Kidney (tissue), 14 donors: ENCODE results near the gene HECA. TPM values are rescaled to one million over a fixed set of nuclear protein-coding genes. Genes with fewer than 3 reads are reported as not detected.
"Not testable (repeated sequence)": the region's sequence is repeated elsewhere in the genome, so short reads cannot be mapped to it uniquely, and the experiment has no call there.

ENCODE experiments used
- DNase-seq, 5 donors: peaks; one replicate each; pipeline ENCODE4 v3.0.0-alpha.2; 2013 to 2020
- FAIRE-seq: peaks from 2 replicates; lab custom pipeline; 2012; peaks lifted over from hg19 to GRCh38; lab: Jason Lieb, UNC
- H3K27ac ChIP-seq, 2 donors: one replicate each; pipeline ENCODE4 v1.7.0; 2013; ENCODE audit warnings: low read depth in 2 of 2, low read length in 2 of 2, inconsistent platforms in 1 of 2
- H3K27me3 ChIP-seq: one replicate; pipeline ENCODE4 v1.7.1; 2013; ENCODE audit warnings: low read length, inconsistent platforms; ENCODE audit not compliant: control insufficient read depth, insufficient read depth
- H3K36me3 ChIP-seq, 3 donors: one replicate each; pipeline versions ENCODE4 v1.7.0 to v1.7.1; 2013; ENCODE audit warnings: low read length in 3 of 3, control low read depth in 1 of 3, inconsistent platforms in 1 of 3; ENCODE audit not compliant: insufficient read depth in 3 of 3, control insufficient read depth in 2 of 3
- H3K4me1 ChIP-seq, 3 donors: one replicate each; pipeline versions ENCODE4 v1.7.0 to v1.7.1; 2013; ENCODE audit warnings: low read length in 3 of 3, inconsistent platforms in 1 of 3, low read depth in 1 of 3; ENCODE audit not compliant: control insufficient read depth in 2 of 3, insufficient read depth in 2 of 3
- H3K4me3 ChIP-seq, 3 donors: one replicate each; pipeline versions ENCODE4 v1.7.0 to v1.8.1; 2013; ENCODE audit warnings: low read length in 3 of 3, control low read depth in 1 of 3, inconsistent platforms in 1 of 3
- H3K9ac ChIP-seq, 3 donors: one replicate each; pipeline versions ENCODE4 v1.7.0 to v1.7.1; 2013; ENCODE audit warnings: low read length in 3 of 3, control low read depth in 1 of 3, inconsistent platforms in 1 of 3
- H3K9me3 ChIP-seq, 3 donors: one replicate each; pipeline versions ENCODE4 v1.7.0 to v1.7.1; 2013; ENCODE audit warnings: low read length in 3 of 3, control low read depth in 1 of 3, inconsistent platforms in 1 of 3; ENCODE audit not compliant: control insufficient read depth in 2 of 3, insufficient read depth in 1 of 3
- CTCF ChIP-seq: IDR thresholded peaks from 3 replicates; pipeline ENCODE4 v1.5.1; 2012; ENCODE audit warnings: mild to moderate bottlenecking, moderate library complexity, borderline replicate concordance; ENCODE audit not compliant: insufficient read depth; ENCODE audit errors: extremely low read depth
- intact Hi-C: fragments of 100-400 bp; cut with DNase I; formaldehyde crosslinking; loops from one replicate; pipeline ENCODE4 v1.11.1; 2022
- polyA plus RNA-seq: library from polyadenylated mRNA; stranded (reverse); fragments of 350-450 nt; fragmentation: Illumina TruSeq; extraction: RNeasy Lipid Tissue Mini Kit (QIAGEN cat#74804); gene quantifications from one replicate; pipeline ENCODE4 v1.2.3, GENCODE V29; 2014; ENCODE audit warnings: low read depth, low replicate concordance; ENCODE audit not compliant: insufficient read depth
- total RNA-seq: library from RNA; stranded (reverse); fragmentation: NEBNext Ultra II Directional; extraction: Animal tissue kit (Norgen Biotek cat#: 25700); gene quantifications from one replicate; pipeline ENCODE4 v1.2.1, GENCODE V29; 2021
- donor health status: control.
- donor health status: control.
- donor health status: control.
- donor health status: control.
- donor health status: control.
- donor health status: DM: yes; HTN: yes; CAD: no.
- donor health status: Normal renal cell carcinoma (clear cell type).

Gene HECA
- total and polyA plus RNA-seq, 2 donors from 2014 or later: 5.2 to 22.0 TPM

- TF ChIP-seq CTCF: no peak
- DNase-seq (no peak), FAIRE-seq (no peak)
- Histone ChIP-seq H3K36me3 (no peaks in the 10 kb centered on the region), H3K9ac (no peak overlapping the region), H3K4me1 (peaks cover 0 to 3% (median 0%) of the 10 kb centered on the region in 3 donors), H3K27ac (no peak overlapping the region), H3K27me3 (no peaks in the 10 kb centered on the region), H3K4me3 (no peak overlapping the region), H3K9me3 (no peaks in the 10 kb centered on the region)
- intact Hi-C loops: no loop called here
Measured at GRCh38 chr6:139137706-139138105, 2.8 kb downstream of the HECA start.

GRCh38 chr6:139140854-139141253 lies 6.0 kb downstream of the HECA start:
- H3K4me1 ChIP-seq, H3K27me3 ChIP-seq, H3K9me3 ChIP-seq, H3K9ac ChIP-seq, intact Hi-C loops, H3K4me3 ChIP-seq, FAIRE-seq, H3K27ac ChIP-seq, DNase-seq, H3K36me3 ChIP-seq: not testable (repeated sequence)

- Histone ChIP-seq H3K36me3 (no peaks in the 10 kb centered on the region), H3K4me3 (no peak overlapping the region), H3K27me3 (no peaks in the 10 kb centered on the region), H3K9me3 (no peaks in the 10 kb centered on the region), H3K27ac (no peak overlapping the region), H3K4me1 (peaks cover 0 to under 1% (median 0%) of the 10 kb centered on the region in 3 donors), H3K9ac (no peak overlapping the region)
- intact Hi-C loops: no loop called here
- no peak for FAIRE-seq
- TF ChIP-seq CTCF: no peak
- DNase-seq: no peak
Measured at GRCh38 chr6:139142262-139142661, 7.4 kb downstream of the HECA start.

GRCh38 chr6:139143111-139143510 lies 8.2 kb downstream of the HECA start:
- Histone ChIP-seq H3K4me3 (no peak overlapping the region), H3K9ac (no peak overlapping the region), H3K27me3 (no peaks in the 10 kb centered on the region), H3K9me3 (no peaks in the 10 kb centered on the region), H3K36me3 (no peaks in the 10 kb centered on the region), H3K27ac (no peak overlapping the region), H3K4me1 (peaks cover 0 to 6% (median 4%) of the 10 kb centered on the region in 3 donors)
- no peak for FAIRE-seq
- DNase-seq: no peak
- intact Hi-C loops: no loop called here
- no peak for TF ChIP-seq CTCF
